ENCODE data around the gene KIAA1755. TPM values are rescaled to one million over a fixed set of nuclear protein-coding genes. Genes with fewer than 3 reads are reported as not detected.

KIAA1755 gene
- total RNA-seq, 1 donor from 2014 or later, result 1.6 TPM

- peaks cover 2% of the 10 kb centered on the region for H3K4me1 Mint-ChIP-seq (ENCODE audit: low read depth, unreplicated experiment)
- H3K27ac Mint-ChIP-seq (ENCODE audit: unreplicated experiment), result no peak overlapping the region
- peaks cover 4% of the 10 kb centered on the region for H3K9me3 Mint-ChIP-seq (ENCODE audit: unreplicated experiment)
- peaks cover 5% of the 10 kb centered on the region for H3K36me3 Mint-ChIP-seq (ENCODE audit: unreplicated experiment)
- H3K27me3 Mint-ChIP-seq (ENCODE audit: unreplicated experiment), result peaks cover 2% of the 10 kb centered on the region
- no peak overlapping the region for H3K4me3 Mint-ChIP-seq (ENCODE audit: unreplicated experiment)
- DNase-seq, result no peak
- no peak for TF ChIP-seq CTCF (IDR thresholded peaks at IDR 0.05; ENCODE audit: partially characterized antibody, unreplicated experiment)
Measured at GRCh38 chr20:38193586-38194105, 66.9 kb downstream of the KIAA1755 start.

- peaks cover 7% of the 10 kb centered on the region for H3K4me1 Mint-ChIP-seq (ENCODE audit: low read depth, unreplicated experiment)
- no peak overlapping the region for H3K27ac Mint-ChIP-seq (ENCODE audit: unreplicated experiment)
- no peak for TF ChIP-seq CTCF (IDR thresholded peaks at IDR 0.05; ENCODE audit: partially characterized antibody, unreplicated experiment)
- H3K27me3 Mint-ChIP-seq (ENCODE audit: unreplicated experiment), result peaks cover 2% of the 10 kb centered on the region
- H3K4me3 Mint-ChIP-seq (ENCODE audit: unreplicated experiment), result no peak overlapping the region
- H3K9me3 Mint-ChIP-seq (ENCODE audit: unreplicated experiment), result peaks cover 4% of the 10 kb centered on the region
- H3K36me3 Mint-ChIP-seq (ENCODE audit: unreplicated experiment), result peaks cover 4% of the 10 kb centered on the region
- DNase-seq, result no peak
Measured at GRCh38 chr20:38192323-38192885, 68.1 kb downstream of the KIAA1755 start.

GRCh38 chr20:38191654-38192053 is 68.9 kb downstream of the KIAA1755 start:
- Mint-ChIP-seq H3K27me3 (ENCODE audit: unreplicated experiment) (peaks cover 2% of the 10 kb centered on the region), H3K36me3 (ENCODE audit: unreplicated experiment) (no peaks in the 10 kb centered on the region), H3K9me3 (ENCODE audit: unreplicated experiment) (peaks cover 2% of the 10 kb centered on the region), H3K4me3 (ENCODE audit: unreplicated experiment) (no peak overlapping the region), H3K27ac (ENCODE audit: unreplicated experiment) (no peak overlapping the region), H3K4me1 (ENCODE audit: low read depth, unreplicated experiment) (peaks cover 7% of the 10 kb centered on the region)
- no peak for DNase-seq
- no peak for TF ChIP-seq CTCF (IDR thresholded peaks at IDR 0.05; ENCODE audit: partially characterized antibody, unreplicated experiment)

GRCh38 chr20:38190936-38191371 is 69.6 kb downstream of the KIAA1755 start:
- peaks cover 2% of the 10 kb centered on the region for H3K27me3 Mint-ChIP-seq (ENCODE audit: unreplicated experiment)
- peaks cover 2% of the 10 kb centered on the region for H3K9me3 Mint-ChIP-seq (ENCODE audit: unreplicated experiment)
- no peak overlapping the region for H3K27ac Mint-ChIP-seq (ENCODE audit: unreplicated experiment)
- no peak for TF ChIP-seq CTCF (IDR thresholded peaks at IDR 0.05; ENCODE audit: partially characterized antibody, unreplicated experiment)
- H3K4me1 Mint-ChIP-seq (ENCODE audit: low read depth, unreplicated experiment), result peaks cover 5% of the 10 kb centered on the region
- no peak overlapping the region for H3K4me3 Mint-ChIP-seq (ENCODE audit: unreplicated experiment)
- H3K36me3 Mint-ChIP-seq (ENCODE audit: unreplicated experiment), result no peaks in the 10 kb centered on the region
- DNase-seq, result no peak

- Mint-ChIP-seq H3K9me3 (ENCODE audit: unreplicated experiment) (peaks cover 2% of the 10 kb centered on the region), H3K4me1 (ENCODE audit: low read depth, unreplicated experiment) (peaks cover 5% of the 10 kb centered on the region), H3K27me3 (ENCODE audit: unreplicated experiment) (peaks cover 2% of the 10 kb centered on the region), H3K27ac (ENCODE audit: unreplicated experiment) (no peak overlapping the region), H3K4me3 (ENCODE audit: unreplicated experiment) (no peak overlapping the region), H3K36me3 (ENCODE audit: unreplicated experiment) (no peaks in the 10 kb centered on the region)
- no peak for TF ChIP-seq CTCF (IDR thresholded peaks at IDR 0.05; ENCODE audit: partially characterized antibody, unreplicated experiment)
- no peak for DNase-seq
Measured at GRCh38 chr20:38190166-38190565, 70.4 kb downstream of the KIAA1755 start.
